Astrocyte of the cerebellum (primary cell): ENCODE measurements around the gene SNX21.

Experiments
- DNase-seq: peaks from one replicate; pipeline ENCODE4 v3.0.0-alpha.2; 2011; ENCODE audit warnings: low read depth
- H3K4me3 ChIP-seq: 2 replicates; pipeline ENCODE4 v1.5.1; 2011; ENCODE audit warnings: mild to moderate bottlenecking, low read depth, low read length, moderate library complexity
- CTCF ChIP-seq: IDR thresholded peaks from 2 replicates; pipeline ENCODE4 v1.5.1; 2012; ENCODE audit warnings: low read length, low read depth, moderate library complexity, mild to moderate bottlenecking; ENCODE audit errors: missing control alignments
- in situ Hi-C: cut with HindIII; loops from 2 replicates; pipeline ENCODE4 v1.10.0; 2017; ENCODE audit warnings: low sequenced_read_pairs

The SNX21 gene

GRCh38 chr20:45840700-45841198 is 7.2 kb downstream of the SNX21 start:
- DNase-seq: no peak
- TF ChIP-seq CTCF: no peak
- in situ Hi-C loops: no loop called here
- H3K4me3 ChIP-seq: no peak overlapping the region

GRCh38 chr20:45841407-45842129 is 8.0 kb downstream of the SNX21 start:
- in situ Hi-C loops: no loop called here
- no peak for TF ChIP-seq CTCF
- no peak for DNase-seq
- no peak overlapping the region for H3K4me3 ChIP-seq

- in situ Hi-C loops: no loop called here
- DNase-seq: no peak
- H3K4me3 ChIP-seq: no peak overlapping the region
- TF ChIP-seq CTCF: no peak
Observed at GRCh38 chr20:45842169-45842812, 8.7 kb downstream of the SNX21 start.

GRCh38 chr20:45843506-45843905 is 9.9 kb downstream of the SNX21 start:
- H3K4me3 ChIP-seq: no peak overlapping the region
- no peak for TF ChIP-seq CTCF
- DNase-seq: no peak
- in situ Hi-C loops: no loop called here

GRCh38 chr20:45845452-45845851 is 11.9 kb downstream of the SNX21 start:
- in situ Hi-C loops: no loop called here
- no peak for TF ChIP-seq CTCF

GRCh38 chr20:45848421-45848820 is 14.8 kb downstream of the SNX21 start:
- no peak for TF ChIP-seq CTCF
- no peak for DNase-seq
- in situ Hi-C loops: no loop called here
- no peak overlapping the region for H3K4me3 ChIP-seq

More at GRCh38 chr20:45845452-45845851, 11.9 kb downstream of the SNX21 start:
- no peak overlapping the region for H3K4me3 ChIP-seq
- DNase-seq: no peak
